ENCODE results near the gene PNMA8A. TPM values are rescaled to one million over a fixed set of nuclear protein-coding genes. Genes with fewer than 3 reads are reported as not detected.

PNMA8A gene
- total and polyA plus RNA-seq, 2 of the 8 experiments (the other 6 are each of a cell fraction or from before 2014, with no cell fraction given), result 10.0 to 22.8 TPM

GRCh38 chr19:46513461-46514236 lies 42.3 kb upstream of the PNMA8A start:
- Histone ChIP-seq H3K56ac (replicated peaks; ENCODE audit: insufficient read length, low read depth, low read length) (no peak overlapping the region), H3K27me3 (replicated peaks in 1 of 4; ENCODE audit: control insufficient read depth in 3 of 4, extremely low read depth in 1 of 4, insufficient read depth in 3 of 4, low read length in 3 of 4) (no peaks in the 10 kb centered on the region), H3K23ac (ENCODE audit: insufficient read length) (no peak overlapping the region), H3K79me2 (ENCODE audit: control insufficient read depth in 1 of 2, insufficient read depth in 2 of 2, low read length in 2 of 2) (no peaks in the 10 kb centered on the region), H3K9me3 (ENCODE audit: insufficient read depth in 2 of 2, low read depth in 1 of 2, low read length in 1 of 2) (no peaks in the 10 kb centered on the region), H3K23me2 (ENCODE audit: low read depth, low read length) (peaks cover 3% of the 10 kb centered on the region; the same call in 1 of the 2 replicates), H4K91ac (replicated peaks; ENCODE audit: insufficient read length, low read length) (no peak overlapping the region), H3K36me3 (ENCODE audit: control insufficient read depth in 2 of 4, insufficient read depth in 4 of 4, low read length in 3 of 4) (no peaks in the 10 kb centered on the region), H3K14ac (ENCODE audit: insufficient read length) (no peak overlapping the region), H4K8ac (ENCODE audit: extremely low read depth, insufficient read depth, low read length) (peak overlapping the region; percentile 83; the same call in 1 of the 2 replicates), H3K4me1 (replicated peaks in 1 of 4; ENCODE audit: control insufficient read depth in 3 of 4, insufficient read depth in 4 of 4, low read length in 3 of 4) (no peaks in the 10 kb centered on the region), H2AFZ (ENCODE audit: low read length) (0 out of 2 replicates have a peak overlapping the region, but pooled peaks have one; percentile 11), H2BK15ac (ENCODE audit: low read length) (no peak overlapping the region), H2BK20ac (ENCODE audit: low read length) (no peak overlapping the region), H4K5ac (ENCODE audit: insufficient read length, low read depth, low read length) (no peak overlapping the region), H2BK12ac (ENCODE audit: low read depth, low read length) (no peak overlapping the region), H3K4ac (replicated peaks; ENCODE audit: insufficient read length, low read depth, low read length) (no peak overlapping the region), H3K18ac (ENCODE audit: extremely low read depth, low read length) (no peak overlapping the region), H3K4me2 (ENCODE audit: insufficient read depth in 1 of 2, low read depth in 2 of 2, low read length in 2 of 2) (no peak overlapping the region), H2BK5ac (ENCODE audit: low read depth, low read length) (no peak overlapping the region), H2AK5ac (ENCODE audit: low read depth, low read length) (no peak overlapping the region), H3K9ac (replicated peaks in 1 of 4; ENCODE audit: extremely low read depth in 1 of 4, low read depth in 3 of 4, low read length in 3 of 4) (no peak overlapping the region), H4K20me1 (replicated peaks in 1 of 2; ENCODE audit: control insufficient read depth in 1 of 2, insufficient read depth in 2 of 2, low read length in 2 of 2) (peaks cover 0 to 3% of the 10 kb centered on the region in 2 experiments), H2BK120ac (replicated peaks; ENCODE audit: low read depth, low read length) (no peak overlapping the region), H3K4me3 (ENCODE audit: extremely low read depth in 1 of 4, insufficient read depth in 2 of 4, low read depth in 3 of 4, low read length in 4 of 4) (no peak overlapping the region), H3K79me1 (ENCODE audit: low read depth, low read length) (no peaks in the 10 kb centered on the region), H3K27ac (ENCODE audit: low read depth, low read length) (no peak overlapping the region)
- DNase-seq (ENCODE audit: low read depth in 1 of 2, low spot score in 2 of 2) (peak; percentile 65 to 99), FAIRE-seq (no peak)
- POLR2A ChIA-PET (ENCODE audit: partially characterized antibody), result no interaction called here
- CTCF ChIA-PET (ENCODE audit: partially characterized antibody), result interaction anchor here (0.6 to 7.8 kb wide), 31 partner anchors 9 to 458 kb away, joined by 3 to 95 read pairs (median 4); partner anchors contain the start of genes CCDC8 and PNMA8B
- whole genome bisulfite sequencing, 2 experiments (ENCODE audit: extremely low coverage in 1 of 2, insufficient coverage in 1 of 2, insufficient read length in 1 of 2, insufficient replicate concordance in 2 of 2, low coverage in 1 of 2, low lambda C conversion rate in 2 of 2, missing lambda C conversion rate in 1 of 2), result 38% methylated on average over 27 of the region's 36 CpGs; no CpG with 5 or more reads in 1 of the 2 experiments
- TF ChIP-seq YY1 (IDR thresholded peaks at IDR 0.05; ENCODE audit: low read depth, low read length), result 0 out of 2 replicates have a peak, but pooled peaks have one; percentile 17
- TF ChIP-seq, protein P1, sequence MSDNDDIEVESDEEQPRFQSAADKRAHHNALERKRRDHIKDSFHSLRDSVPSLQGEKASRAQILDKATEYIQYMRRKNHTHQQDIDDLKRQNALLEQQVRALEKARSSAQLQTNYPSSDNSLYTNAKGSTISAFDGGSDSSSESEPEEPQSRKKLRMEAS (IDR thresholded peaks at IDR 0.05), result peak; percentile 86
- TF ChIP-seq RAD21 (IDR thresholded peaks at IDR 0.05 in 1 of 2, conservative IDR thresholded peaks at IDR 0.05 in 1 of 2; ENCODE audit: low read depth in 2 of 2, low read length in 2 of 2), result peak; percentile 97 to 99
- TF ChIP-seq ZNF274 (IDR thresholded peaks at IDR 0.05; ENCODE audit: borderline replicate concordance, extremely low read depth, low read length), result no peak
- peak; percentile 64 to 98; a peak in 2 of 4 replicates for TF ChIP-seq HDAC2 (IDR thresholded peaks at IDR 0.05; ENCODE audit: borderline replicate concordance in 1 of 2, low read depth in 2 of 2, low read length in 2 of 2)
- peak; percentile 99 for TF ChIP-seq KDM1A (IDR thresholded peaks at IDR 0.05; ENCODE audit: borderline replicate concordance, low read length)
- no peak for TF ChIP-seq SP4 (IDR thresholded peaks at IDR 0.05; ENCODE audit: low read length)
- peak; percentile 54; the same call in 1 of the 2 replicates for TF ChIP-seq GABPA (IDR thresholded peaks at IDR 0.05; ENCODE audit: borderline replicate concordance, insufficient read depth, low read length)
- no peak for TF ChIP-seq CTBP2 (IDR thresholded peaks at IDR 0.05; ENCODE audit: borderline replicate concordance, insufficient read depth, insufficient read length, low read length)
- TF ChIP-seq CEBPB (IDR thresholded peaks at IDR 0.05; ENCODE audit: low read depth, low read length), result no peak
- TF ChIP-seq BACH1 (IDR thresholded peaks at IDR 0.05; ENCODE audit: low read length), result peak; percentile 71

All from H1 (cell line).